HT1080 (cell line): ENCODE data around the gene SLC5A10. TPM values are rescaled to one million over a fixed set of nuclear protein-coding genes. Genes with fewer than 3 reads are reported as not detected.
"Not testable (repeated sequence)": the region's sequence is repeated elsewhere in the genome, so short reads cannot be mapped to it uniquely, and the experiment has no call there.

Experiments
- DNase-seq: peaks from one replicate; pipeline ENCODE4 v3.0.0-alpha.2; 2015; ENCODE audit warnings: low read depth
- small RNA-seq: library from RNA; depleted of rRNA; stranded (forward); fragments of <200 nt; gene quantifications from one replicate; pipeline ENCODE3, GENCODE V24; 2014
- total RNA-seq: library from RNA; depleted of rRNA; stranded (reverse); fragments of >200 nt; shearing (Covaris generic); gene quantifications from 2 replicates; pipeline ENCODE4 v1.2.3, GENCODE V29; 2014; rRNA removed

Gene SLC5A10
- total RNA-seq, 1 experiment from 2014 or later: not detected

- DNase-seq: not testable (repeated sequence)
These were observed 86.8 kb downstream of the SLC5A10 start for GRCh38 chr17:19038730-19039129.

GRCh38 chr17:19040350-19040749 is 88.4 kb downstream of the SLC5A10 start:
- not testable (repeated sequence) for DNase-seq

GRCh38 chr17:19041871-19042270 is 89.9 kb downstream of the SLC5A10 start:
- DNase-seq: not testable (repeated sequence)

GRCh38 chr17:19042369-19042768 is 90.4 kb downstream of the SLC5A10 start:
- not testable (repeated sequence) for DNase-seq

- DNase-seq: not testable (repeated sequence)
These were observed 91.1 kb downstream of the SLC5A10 start for GRCh38 chr17:19043032-19043431.

- not testable (repeated sequence) for DNase-seq
These were observed 92.7 kb downstream of the SLC5A10 start for GRCh38 chr17:19044643-19045042.

- not testable (repeated sequence) for DNase-seq
These were observed 94.9 kb downstream of the SLC5A10 start, which contains the start of gene GRAP for GRCh38 chr17:19046782-19047375. Gene GRAP (minus strand): TSS chr17:19046957. CDS start chr17:19046926, 31 bp downstream.

- DNase-seq: not testable (repeated sequence)
These were observed 95.5 kb downstream of the SLC5A10 start for GRCh38 chr17:19047510-19047909.

- DNase-seq: not testable (repeated sequence)
These were observed 96.9 kb downstream of the SLC5A10 start for GRCh38 chr17:19048826-19049225.

- not testable (repeated sequence) for DNase-seq
These were observed 103.5 kb downstream of the SLC5A10 start for GRCh38 chr17:19055447-19055846.

- DNase-seq: not testable (repeated sequence)
These were observed 110.2 kb downstream of the SLC5A10 start for GRCh38 chr17:19062009-19062717.

GRCh38 chr17:19062718-19063325 is 110.9 kb downstream of the SLC5A10 start:
- not testable (repeated sequence) for DNase-seq

GRCh38 chr17:19063326-19063956 is 111.5 kb downstream of the SLC5A10 start:
- DNase-seq: not testable (repeated sequence)

- not testable (repeated sequence) for DNase-seq
These were observed 112.4 kb downstream of the SLC5A10 start for GRCh38 chr17:19064378-19064777.

- DNase-seq: not testable (repeated sequence)
These were observed 118.6 kb downstream of the SLC5A10 start for GRCh38 chr17:19070318-19071168.

Small RNA genes lying within 50 kb of the gene (small RNA-seq; reads per million reads assigned to genes)
- not detected for gene AC090286.3
- not detected for gene RF00324

Other genes with a start within 250 kb of the SLC5A10 start
- not detected in 2 replicates for gene FBXW10, start 208.1 kb upstream of the SLC5A10 start, total RNA-seq
- gene TVP23B, start 171.0 kb upstream of the SLC5A10 start, total RNA-seq: 33.8 and 36.4 TPM in 2 replicates
- gene PRPSAP2, start 94.0 kb upstream of the SLC5A10 start, total RNA-seq: 34.4 and 49.2 TPM in 2 replicates
- 20.2 and 21.0 TPM in 2 replicates for gene FAM83G, start 52.6 kb downstream of the SLC5A10 start, total RNA-seq
- 0.11 and 0.23 TPM in 2 replicates for gene GRAP, start 94.8 kb downstream of the SLC5A10 start, total RNA-seq
- not detected in 2 replicates for gene GRAPL, start 175.4 kb downstream of the SLC5A10 start, total RNA-seq